Epithelial cell of esophagus (primary cell): Measurements from ENCODE around the gene KIF13A.
"Not testable (repeated sequence)": the region's sequence is repeated elsewhere in the genome, so short reads cannot be mapped to it uniquely, and the experiment has no call there.

Experiments used
- DNase-seq: peaks from one replicate; pipeline ENCODE4 v3.0.0; 2010; ENCODE audit warnings: low read depth
- H3K4me3 ChIP-seq: 2 replicates; pipeline ENCODE4 v1.5.1; 2011; ENCODE audit warnings: mild to moderate bottlenecking, low read length, control low read depth
- TF ChIP-seq, protein P1 (sequence below): IDR thresholded peaks from 2 replicates; pipeline ENCODE4 v1.5.1; 2011; ENCODE audit warnings: low read depth, mild to moderate bottlenecking, low read length, control low read depth, inconsistent platforms; ENCODE audit not compliant: insufficient read depth; ENCODE audit errors: missing control alignments

Gene KIF13A

DNA sequence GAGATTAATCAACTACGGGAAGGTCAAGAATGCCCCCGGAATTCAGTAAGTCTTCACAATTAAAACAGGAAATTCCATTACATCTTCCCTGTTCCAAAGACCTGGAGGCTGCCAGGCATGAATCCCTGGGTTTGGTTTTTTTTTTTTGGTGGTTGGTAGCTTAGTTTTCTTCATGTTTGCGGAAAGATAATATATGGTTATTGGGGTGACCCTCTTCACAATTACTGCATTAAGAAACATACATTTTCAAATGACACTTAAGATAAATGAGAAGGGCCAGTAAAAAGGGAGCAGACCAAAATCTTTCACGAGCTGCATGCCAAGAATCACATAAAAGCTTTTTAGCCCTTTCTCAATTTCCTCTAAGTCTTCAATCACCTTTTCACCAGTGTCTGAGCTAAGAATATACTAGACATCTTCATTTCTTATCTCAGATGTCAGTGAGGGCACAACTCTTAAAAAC is 64.0 kb downstream of the KIF13A start:
- TF ChIP-seq, protein P1, sequence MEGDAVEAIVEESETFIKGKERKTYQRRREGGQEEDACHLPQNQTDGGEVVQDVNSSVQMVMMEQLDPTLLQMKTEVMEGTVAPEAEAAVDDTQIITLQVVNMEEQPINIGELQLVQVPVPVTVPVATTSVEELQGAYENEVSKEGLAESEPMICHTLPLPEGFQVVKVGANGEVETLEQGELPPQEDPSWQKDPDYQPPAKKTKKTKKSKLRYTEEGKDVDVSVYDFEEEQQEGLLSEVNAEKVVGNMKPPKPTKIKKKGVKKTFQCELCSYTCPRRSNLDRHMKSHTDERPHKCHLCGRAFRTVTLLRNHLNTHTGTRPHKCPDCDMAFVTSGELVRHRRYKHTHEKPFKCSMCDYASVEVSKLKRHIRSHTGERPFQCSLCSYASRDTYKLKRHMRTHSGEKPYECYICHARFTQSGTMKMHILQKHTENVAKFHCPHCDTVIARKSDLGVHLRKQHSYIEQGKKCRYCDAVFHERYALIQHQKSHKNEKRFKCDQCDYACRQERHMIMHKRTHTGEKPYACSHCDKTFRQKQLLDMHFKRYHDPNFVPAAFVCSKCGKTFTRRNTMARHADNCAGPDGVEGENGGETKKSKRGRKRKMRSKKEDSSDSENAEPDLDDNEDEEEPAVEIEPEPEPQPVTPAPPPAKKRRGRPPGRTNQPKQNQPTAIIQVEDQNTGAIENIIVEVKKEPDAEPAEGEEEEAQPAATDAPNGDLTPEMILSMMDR: no peak
- no peak for DNase-seq
- H3K4me3 ChIP-seq: no peak overlapping the region

DNA sequence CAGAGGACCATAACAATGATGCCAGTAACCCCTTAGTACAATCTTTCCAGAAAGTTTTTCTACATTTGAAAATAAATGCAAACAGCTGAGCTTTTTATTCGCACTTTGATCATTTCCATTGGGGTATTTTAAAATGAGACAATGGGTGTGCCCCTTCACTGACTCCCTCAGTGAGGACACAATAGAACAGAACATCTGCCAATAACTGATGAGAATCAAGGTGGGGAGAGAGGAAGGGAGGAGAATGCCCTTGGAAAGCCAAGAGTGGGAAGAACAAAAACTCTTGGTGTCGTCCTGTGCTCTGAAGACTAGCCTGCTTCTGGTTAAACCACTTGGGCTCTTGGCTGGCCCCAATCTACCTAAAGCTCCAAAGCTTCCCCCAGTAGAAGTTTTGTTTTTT is 66.0 kb downstream of the KIF13A start:
- TF ChIP-seq, protein P1: no peak
- no peak for DNase-seq
- no peak overlapping the region for H3K4me3 ChIP-seq

DNA sequence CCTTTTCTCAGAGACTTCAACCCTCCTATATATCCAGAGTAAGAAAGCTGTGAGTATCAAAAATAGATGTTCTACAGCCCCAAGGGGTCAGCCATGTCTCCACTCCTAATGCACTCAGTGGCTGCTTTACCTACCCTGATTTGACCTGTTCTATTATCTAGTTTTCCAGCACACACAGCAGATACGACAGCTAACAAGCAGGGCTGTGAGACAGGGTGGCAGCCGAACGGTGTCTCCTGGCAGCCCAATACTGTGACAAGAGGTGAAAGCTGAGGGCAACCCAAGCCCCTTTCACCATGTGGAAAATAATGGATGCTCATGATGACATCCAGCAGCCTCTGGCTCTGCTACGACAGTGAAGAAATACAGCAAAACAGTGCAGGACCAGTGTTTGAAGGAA is 67.9 kb downstream of the KIF13A start:
- TF ChIP-seq, protein P1: no peak
- no peak overlapping the region for H3K4me3 ChIP-seq
- DNase-seq: no peak

DNA sequence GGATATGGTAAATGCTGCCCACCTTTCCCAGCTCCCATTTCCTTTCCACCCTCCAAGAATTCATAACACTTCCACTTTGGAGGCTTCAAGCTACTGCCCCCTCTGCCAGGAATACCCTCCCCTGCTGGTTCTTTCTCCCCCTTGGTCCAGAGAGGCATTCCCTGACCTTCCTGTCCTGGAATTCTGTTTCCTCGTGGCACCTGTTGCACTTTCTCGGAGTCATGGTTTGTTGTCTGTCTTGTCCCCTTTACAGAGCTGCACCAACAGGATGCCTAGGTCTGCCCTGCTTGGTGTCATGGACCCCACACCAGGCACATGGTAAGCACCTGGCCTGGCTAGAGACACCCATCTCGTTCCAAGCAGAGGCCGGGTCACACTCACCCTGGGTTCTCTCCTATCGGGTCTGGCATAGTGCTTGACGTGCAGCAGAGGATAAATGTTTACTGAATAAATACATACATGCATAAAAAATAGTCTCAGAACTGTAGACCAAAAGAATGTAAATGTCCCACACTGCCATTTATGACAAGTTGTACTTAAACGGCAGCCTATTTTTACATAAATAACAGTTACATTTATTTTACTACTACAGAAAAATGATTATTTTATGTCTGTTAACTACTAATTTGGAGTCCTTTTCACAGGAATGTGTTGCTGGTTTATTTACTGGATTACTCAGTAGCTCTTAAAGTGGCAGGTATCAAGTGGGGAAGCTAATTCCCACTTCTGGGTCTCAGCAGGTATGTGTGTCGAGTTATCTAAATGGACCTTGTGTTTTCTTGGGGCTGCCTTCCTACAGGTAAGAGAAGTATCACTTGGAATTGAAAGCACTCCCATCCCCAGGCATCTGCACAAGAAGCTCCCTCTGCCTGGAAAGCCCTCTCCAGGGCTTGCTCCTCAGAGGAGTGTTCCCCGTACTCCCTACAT is 69.3 kb downstream of the KIF13A start:
- TF ChIP-seq, protein P1: no peak
- no peak overlapping the region for H3K4me3 ChIP-seq
- DNase-seq: no peak

DNA sequence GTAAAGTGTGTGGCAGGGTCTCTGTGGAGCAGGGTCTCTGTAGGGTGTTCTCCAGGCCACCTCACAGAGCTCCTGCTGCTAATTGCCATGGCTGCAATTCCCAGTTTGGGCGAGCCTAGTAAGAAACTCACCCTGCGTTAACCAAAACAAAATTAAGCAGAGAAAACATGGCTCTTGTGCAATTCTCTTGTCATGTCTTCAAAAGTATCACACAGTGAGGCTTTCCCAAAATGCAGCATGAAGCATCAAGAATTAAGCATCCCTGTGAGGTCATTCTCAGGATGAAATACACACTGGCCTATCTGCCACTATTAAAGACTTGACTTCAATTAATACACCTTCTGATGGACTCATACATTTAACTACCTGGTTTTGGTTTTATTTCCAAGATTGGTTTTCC is 72.8 kb downstream of the KIF13A start:
- H3K4me3 ChIP-seq: no peak overlapping the region
- no peak for DNase-seq
- TF ChIP-seq, protein P1: no peak

DNA sequence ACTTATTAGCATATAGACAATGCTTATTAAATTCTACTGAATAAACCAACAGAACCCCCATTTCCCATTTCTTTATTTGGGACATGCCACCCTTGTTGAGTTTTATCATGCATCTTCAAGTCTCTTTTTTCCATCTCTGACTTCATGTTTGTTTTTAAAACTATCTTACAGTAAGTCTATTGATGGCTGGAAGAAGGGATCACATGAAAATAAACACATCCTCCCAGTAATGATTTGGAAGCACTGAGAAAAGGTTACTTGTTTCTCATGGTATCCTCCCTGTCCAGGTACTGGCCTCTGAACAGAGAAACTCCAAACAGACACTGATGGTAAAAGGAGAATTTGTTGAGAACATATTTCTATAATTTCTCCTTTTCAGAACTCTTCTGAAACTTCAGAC is 74.9 kb downstream of the KIF13A start:
- DNase-seq: no peak
- H3K4me3 ChIP-seq: no peak overlapping the region
- TF ChIP-seq, protein P1: no peak

DNA sequence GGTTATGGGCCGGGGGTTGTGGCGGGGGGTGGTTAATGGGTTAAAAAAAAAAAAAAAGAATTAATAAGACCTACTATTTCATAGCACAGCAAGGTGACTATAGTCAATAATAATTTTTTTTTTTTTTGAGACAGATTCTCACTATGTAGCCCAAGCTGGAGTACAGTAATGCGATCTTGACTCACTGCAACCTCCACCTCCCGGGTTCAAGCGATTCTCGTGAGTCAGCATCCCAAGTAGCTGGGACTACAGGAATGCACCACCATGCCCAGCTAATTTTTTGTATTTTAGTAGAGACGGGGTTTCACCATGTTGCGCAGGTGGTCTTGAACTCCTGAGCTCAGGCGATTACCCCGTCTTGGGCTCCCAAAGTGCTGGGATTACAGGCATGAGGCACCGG is 75.8 kb downstream of the KIF13A start:
- not testable (repeated sequence) for H3K4me3 ChIP-seq, DNase-seq
